HG03575 (cell line): Measurements from ENCODE around the gene PHF21B.

Experiments used
- ATAC-seq: cut with Tn5 transposase; IDR thresholded peaks from one replicate; pipeline ENCODE4 v1.9.1; 2021; ENCODE audit not compliant: unreplicated experiment, insufficient number of reproducible peaks, low FRiP score; ENCODE audit errors: extremely low read depth

PHF21B gene

DNA sequence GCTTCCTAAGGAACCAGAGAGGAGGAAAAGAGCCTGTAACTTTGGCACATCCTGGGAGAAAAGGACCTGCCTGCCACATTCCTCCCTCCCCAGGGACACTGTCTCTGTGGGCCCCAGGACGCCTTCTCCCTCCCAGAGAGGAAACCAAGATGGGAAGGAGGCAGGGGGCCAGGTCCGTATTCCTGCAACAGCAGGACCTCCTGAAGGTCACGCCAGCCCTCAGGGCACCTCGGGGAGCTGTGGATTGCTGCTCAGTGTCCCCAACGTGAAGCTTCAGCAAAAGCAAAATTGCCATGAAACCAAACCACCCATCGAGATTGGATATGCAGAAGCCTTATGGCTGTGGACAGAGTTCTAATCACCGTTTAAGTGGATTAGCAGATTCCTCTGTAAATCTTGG is 170.7 kb downstream of the PHF21B start:
- no peak for ATAC-seq

DNA sequence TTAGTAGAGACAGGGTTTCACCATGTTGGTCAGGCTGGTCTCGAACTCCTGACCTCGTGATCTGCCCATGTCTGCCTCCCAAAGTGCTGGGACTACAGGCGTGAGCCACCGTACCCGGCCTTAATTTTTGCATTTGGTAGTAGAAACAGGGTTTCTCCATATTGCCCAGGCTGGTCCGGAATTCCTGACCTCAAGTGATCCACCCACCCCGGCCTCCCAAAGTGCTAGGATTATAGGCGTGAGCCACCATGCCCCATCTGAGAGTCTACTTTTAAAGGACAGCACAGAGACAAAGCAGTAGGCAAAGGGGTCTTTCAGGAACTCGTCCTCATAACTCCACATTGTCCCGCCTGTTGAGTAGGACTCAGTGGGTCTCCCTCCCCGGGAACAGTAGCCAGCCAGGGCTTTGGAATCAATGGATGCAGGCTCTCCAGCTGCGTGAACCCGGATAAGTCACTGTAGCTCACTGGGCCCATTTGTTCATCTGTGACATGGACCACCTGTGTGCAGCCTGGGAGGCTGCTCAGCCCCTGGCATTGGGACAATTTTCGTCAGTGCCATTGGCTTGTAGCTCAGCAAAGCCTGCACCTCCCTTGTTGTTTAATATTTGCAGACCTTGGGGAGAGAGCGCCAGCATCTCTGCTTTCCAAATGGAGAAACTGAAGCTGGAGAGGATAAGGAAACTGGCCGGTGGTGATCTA is 171.3 kb downstream of the PHF21B start:
- ATAC-seq = no peak

DNA sequence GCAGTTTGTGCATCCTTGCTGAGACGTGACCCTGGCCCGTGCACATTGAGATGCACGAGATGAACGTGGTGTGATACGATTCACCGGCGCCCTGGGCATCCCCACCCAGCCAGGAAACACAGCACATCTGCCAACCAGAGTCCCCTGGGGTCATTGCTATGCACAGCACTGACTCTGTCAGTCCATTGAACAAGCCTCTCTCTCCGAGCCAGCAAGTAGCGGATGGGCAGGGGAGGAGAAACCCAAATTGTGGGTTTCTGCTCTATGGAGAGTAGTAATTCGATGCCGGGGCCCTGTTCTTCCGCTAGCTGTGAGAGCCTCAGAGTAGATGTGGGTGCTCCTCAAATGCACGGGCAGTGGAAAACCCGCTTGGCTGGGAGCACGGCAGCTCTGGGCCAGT is 172.3 kb downstream of the PHF21B start:
- no peak for ATAC-seq

DNA sequence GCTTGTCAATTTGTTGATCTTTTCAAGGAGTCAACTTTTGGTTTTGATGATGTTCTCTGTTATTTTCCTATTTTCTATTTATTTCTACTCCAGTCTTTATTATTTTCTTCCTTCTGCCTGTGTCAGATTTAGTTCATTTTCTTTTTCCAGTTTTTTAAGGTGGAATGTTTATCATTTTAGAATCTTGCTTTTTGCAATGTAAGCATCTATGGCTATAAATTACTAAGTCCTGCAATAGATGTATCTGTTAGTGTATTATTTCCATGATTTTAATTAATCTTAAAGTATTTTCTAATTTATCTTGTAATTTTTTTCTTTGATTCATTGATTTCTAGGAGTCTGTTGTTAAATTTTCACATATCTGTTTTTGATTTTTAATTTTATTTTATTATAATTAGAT is 175.7 kb downstream of the PHF21B start:
- ATAC-seq = no peak

- no peak for ATAC-seq
Measured at GRCh38 chr22:44831885-44832284, 177.9 kb downstream of the PHF21B start.
